ENCODE results near the gene CNTNAP2. TPM values are rescaled to one million over a fixed set of nuclear protein-coding genes. Genes with fewer than 3 reads are reported as not detected.

CNTNAP2 gene
- total RNA-seq, 1 experiment from 2014 or later: 0.03 TPM

DNA sequence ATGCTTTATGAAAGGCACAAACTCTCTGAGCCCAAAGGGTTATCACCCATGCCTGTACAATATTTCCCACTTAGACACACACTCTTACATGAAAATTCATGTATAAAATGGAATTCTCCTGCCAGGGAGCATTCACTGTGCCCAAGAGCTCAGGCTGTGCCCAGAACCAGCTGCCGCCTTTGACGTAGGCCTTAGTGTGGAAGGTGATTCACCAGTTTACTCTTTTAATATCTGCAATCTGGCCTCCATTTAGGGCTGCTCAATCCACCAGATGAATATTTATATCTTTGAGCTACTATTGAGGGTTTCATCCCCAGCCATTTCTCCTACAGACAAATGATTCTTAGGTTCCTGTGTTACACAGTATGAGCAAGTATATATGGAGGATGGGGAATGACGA lies 849.7 kb downstream of the CNTNAP2 start:
- BruUV-seq (replicated peaks): no TSS peak
- Histone ChIP-seq H3K9me3 (ENCODE audit: control insufficient read depth, insufficient read depth, low read depth, low read length) (no peaks in the 10 kb centered on the region), H3K27ac (ENCODE audit: low read length) (no peak overlapping the region), H3K4me3 (ENCODE audit: low read depth in 2 of 2, low read length in 2 of 2) (no peak overlapping the region), H3K36me3 (ENCODE audit: control insufficient read depth, insufficient read depth, low read length) (no peaks in the 10 kb centered on the region), H3K27me3 (ENCODE audit: control insufficient read depth, insufficient read depth, low read length) (no peaks in the 10 kb centered on the region), H3K4me1 (ENCODE audit: control insufficient read depth, insufficient read depth, low read length) (no peaks in the 10 kb centered on the region)
- POLR2A ChIA-PET: no interaction called here
- intact Hi-C loops (cut with micrococcal nuclease; ENCODE audit: unreplicated experiment): no loop called here
- DNase-seq (ENCODE audit: low read depth, low spot score): no peak
- TF ChIP-seq SIN3A (IDR thresholded peaks at IDR 0.05; ENCODE audit: borderline replicate concordance, insufficient read depth, low read depth, low read length) (no peak), POLR2AphosphoS5 (IDR thresholded peaks at IDR 0.05; ENCODE audit: low read depth, low read length) (no peak), TCF7L2 (IDR thresholded peaks at IDR 0.05; ENCODE audit: low read depth, low read length) (no peak)
- TF ChIP-seq, protein P1, sequence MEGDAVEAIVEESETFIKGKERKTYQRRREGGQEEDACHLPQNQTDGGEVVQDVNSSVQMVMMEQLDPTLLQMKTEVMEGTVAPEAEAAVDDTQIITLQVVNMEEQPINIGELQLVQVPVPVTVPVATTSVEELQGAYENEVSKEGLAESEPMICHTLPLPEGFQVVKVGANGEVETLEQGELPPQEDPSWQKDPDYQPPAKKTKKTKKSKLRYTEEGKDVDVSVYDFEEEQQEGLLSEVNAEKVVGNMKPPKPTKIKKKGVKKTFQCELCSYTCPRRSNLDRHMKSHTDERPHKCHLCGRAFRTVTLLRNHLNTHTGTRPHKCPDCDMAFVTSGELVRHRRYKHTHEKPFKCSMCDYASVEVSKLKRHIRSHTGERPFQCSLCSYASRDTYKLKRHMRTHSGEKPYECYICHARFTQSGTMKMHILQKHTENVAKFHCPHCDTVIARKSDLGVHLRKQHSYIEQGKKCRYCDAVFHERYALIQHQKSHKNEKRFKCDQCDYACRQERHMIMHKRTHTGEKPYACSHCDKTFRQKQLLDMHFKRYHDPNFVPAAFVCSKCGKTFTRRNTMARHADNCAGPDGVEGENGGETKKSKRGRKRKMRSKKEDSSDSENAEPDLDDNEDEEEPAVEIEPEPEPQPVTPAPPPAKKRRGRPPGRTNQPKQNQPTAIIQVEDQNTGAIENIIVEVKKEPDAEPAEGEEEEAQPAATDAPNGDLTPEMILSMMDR (IDR thresholded peaks at IDR 0.05): no peak
- TF ChIP-seq, protein P2, sequence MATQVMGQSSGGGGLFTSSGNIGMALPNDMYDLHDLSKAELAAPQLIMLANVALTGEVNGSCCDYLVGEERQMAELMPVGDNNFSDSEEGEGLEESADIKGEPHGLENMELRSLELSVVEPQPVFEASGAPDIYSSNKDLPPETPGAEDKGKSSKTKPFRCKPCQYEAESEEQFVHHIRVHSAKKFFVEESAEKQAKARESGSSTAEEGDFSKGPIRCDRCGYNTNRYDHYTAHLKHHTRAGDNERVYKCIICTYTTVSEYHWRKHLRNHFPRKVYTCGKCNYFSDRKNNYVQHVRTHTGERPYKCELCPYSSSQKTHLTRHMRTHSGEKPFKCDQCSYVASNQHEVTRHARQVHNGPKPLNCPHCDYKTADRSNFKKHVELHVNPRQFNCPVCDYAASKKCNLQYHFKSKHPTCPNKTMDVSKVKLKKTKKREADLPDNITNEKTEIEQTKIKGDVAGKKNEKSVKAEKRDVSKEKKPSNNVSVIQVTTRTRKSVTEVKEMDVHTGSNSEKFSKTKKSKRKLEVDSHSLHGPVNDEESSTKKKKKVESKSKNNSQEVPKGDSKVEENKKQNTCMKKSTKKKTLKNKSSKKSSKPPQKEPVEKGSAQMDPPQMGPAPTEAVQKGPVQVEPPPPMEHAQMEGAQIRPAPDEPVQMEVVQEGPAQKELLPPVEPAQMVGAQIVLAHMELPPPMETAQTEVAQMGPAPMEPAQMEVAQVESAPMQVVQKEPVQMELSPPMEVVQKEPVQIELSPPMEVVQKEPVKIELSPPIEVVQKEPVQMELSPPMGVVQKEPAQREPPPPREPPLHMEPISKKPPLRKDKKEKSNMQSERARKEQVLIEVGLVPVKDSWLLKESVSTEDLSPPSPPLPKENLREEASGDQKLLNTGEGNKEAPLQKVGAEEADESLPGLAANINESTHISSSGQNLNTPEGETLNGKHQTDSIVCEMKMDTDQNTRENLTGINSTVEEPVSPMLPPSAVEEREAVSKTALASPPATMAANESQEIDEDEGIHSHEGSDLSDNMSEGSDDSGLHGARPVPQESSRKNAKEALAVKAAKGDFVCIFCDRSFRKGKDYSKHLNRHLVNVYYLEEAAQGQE (IDR thresholded peaks at IDR 0.05; ENCODE audit: insufficient read depth in 1 of 2, low read depth in 2 of 2, low read length in 1 of 2): no peak
- CTCF ChIA-PET: no interaction called here
- ATAC-seq: no peak
- in situ Hi-C loops (cut with HindIII; ENCODE audit: low pct_unique_long_range_greater_than_20kb, low sequenced_read_pairs): no loop called here

DNA sequence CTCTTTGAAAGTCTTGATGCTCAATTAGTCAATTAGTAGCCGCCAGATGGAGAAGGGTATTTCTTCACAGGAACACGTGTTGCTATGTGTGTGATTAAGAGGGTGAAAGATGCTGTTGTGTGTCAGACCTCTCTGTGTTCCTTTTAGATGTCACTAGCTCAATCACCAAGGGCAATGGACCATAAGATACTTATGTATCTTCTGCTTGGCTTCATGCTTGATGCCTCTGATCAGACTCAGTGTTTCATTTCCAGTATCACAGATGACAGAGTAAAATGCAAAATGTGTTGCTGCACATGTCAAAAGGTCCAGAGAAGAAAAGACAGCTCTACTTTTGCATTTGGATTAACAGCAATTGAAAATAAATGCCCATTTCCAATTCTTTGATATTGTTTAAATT lies 865.9 kb downstream of the CNTNAP2 start:
- H3K9me3 ChIP-seq (ENCODE audit: control insufficient read depth, insufficient read depth, low read depth, low read length): no peaks in the 10 kb centered on the region
- no peaks in the 10 kb centered on the region for H3K4me1 ChIP-seq (ENCODE audit: control insufficient read depth, insufficient read depth, low read length)
- ATAC-seq (no peak), DNase-seq (ENCODE audit: low read depth, low spot score) (no peak)
- intact Hi-C loops (cut with micrococcal nuclease; ENCODE audit: unreplicated experiment): no loop called here
- no peaks in the 10 kb centered on the region for H3K36me3 ChIP-seq (ENCODE audit: control insufficient read depth, insufficient read depth, low read length)
- in situ Hi-C loops (cut with HindIII; ENCODE audit: low pct_unique_long_range_greater_than_20kb, low sequenced_read_pairs): no loop called here
- TF ChIP-seq POLR2AphosphoS5 (IDR thresholded peaks at IDR 0.05; ENCODE audit: low read depth, low read length) (no peak), SIN3A (IDR thresholded peaks at IDR 0.05; ENCODE audit: borderline replicate concordance, insufficient read depth, low read depth, low read length) (no peak), TCF7L2 (IDR thresholded peaks at IDR 0.05; ENCODE audit: low read depth, low read length) (no peak)
- TF ChIP-seq, protein P1 (IDR thresholded peaks at IDR 0.05): no peak
- TF ChIP-seq, protein P2 (IDR thresholded peaks at IDR 0.05; ENCODE audit: insufficient read depth in 1 of 2, low read depth in 2 of 2, low read length in 1 of 2): no peak
- no peak overlapping the region for H3K4me3 ChIP-seq (ENCODE audit: low read depth in 2 of 2, low read length in 2 of 2)
- POLR2A ChIA-PET: no interaction called here
- H3K27ac ChIP-seq (ENCODE audit: low read length): no peak overlapping the region
- CTCF ChIA-PET: no interaction called here
- no TSS peak for BruUV-seq (replicated peaks)
- no peaks in the 10 kb centered on the region for H3K27me3 ChIP-seq (ENCODE audit: control insufficient read depth, insufficient read depth, low read length)
